ENCODE data around the gene KANK4.

DNA sequence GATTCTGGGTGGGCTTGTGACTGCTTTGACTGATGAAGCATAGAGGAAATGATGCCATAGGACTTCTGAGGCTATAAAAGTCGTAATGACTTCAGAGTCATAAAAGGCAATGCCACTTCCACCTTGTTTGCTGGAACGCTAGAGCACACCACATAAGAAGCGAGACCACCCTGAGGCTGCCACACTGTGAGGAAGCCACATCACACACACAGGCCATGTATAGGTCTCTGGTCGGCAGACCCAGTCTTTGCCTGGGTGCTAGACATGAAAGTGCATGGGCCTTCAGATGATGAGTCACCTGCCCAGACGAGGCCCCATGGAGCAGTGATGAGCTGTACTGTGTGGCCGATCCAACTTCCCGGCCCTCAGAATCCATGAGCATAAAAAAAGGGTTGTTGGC is 14.2 kb upstream of the KANK4 start:
- TF ChIP-seq, protein P1, sequence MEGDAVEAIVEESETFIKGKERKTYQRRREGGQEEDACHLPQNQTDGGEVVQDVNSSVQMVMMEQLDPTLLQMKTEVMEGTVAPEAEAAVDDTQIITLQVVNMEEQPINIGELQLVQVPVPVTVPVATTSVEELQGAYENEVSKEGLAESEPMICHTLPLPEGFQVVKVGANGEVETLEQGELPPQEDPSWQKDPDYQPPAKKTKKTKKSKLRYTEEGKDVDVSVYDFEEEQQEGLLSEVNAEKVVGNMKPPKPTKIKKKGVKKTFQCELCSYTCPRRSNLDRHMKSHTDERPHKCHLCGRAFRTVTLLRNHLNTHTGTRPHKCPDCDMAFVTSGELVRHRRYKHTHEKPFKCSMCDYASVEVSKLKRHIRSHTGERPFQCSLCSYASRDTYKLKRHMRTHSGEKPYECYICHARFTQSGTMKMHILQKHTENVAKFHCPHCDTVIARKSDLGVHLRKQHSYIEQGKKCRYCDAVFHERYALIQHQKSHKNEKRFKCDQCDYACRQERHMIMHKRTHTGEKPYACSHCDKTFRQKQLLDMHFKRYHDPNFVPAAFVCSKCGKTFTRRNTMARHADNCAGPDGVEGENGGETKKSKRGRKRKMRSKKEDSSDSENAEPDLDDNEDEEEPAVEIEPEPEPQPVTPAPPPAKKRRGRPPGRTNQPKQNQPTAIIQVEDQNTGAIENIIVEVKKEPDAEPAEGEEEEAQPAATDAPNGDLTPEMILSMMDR (IDR thresholded peaks at IDR 0.05) = no peak
- no peak for TF ChIP-seq POLR2A (IDR thresholded peaks at IDR 0.05)

All from adrenal gland (tissue), 5 donors.